Cerebellar nuclear complex (tissue), 1 donor: ENCODE measurements around the gene ADAMTSL4.
"Not testable (repeated sequence)": the region's sequence is repeated elsewhere in the genome, so short reads cannot be mapped to it uniquely, and the experiment has no call there.

Experiments
- DNase-seq, 2 experiments: peaks; one replicate each; lab custom pipeline; 2025; lab: John Stamatoyannopoulos, UW

The ADAMTSL4 gene

GRCh38 chr1:150582371-150582770 is 33.2 kb downstream of the ADAMTSL4 start:
- DNase-seq, result no peak

DNA sequence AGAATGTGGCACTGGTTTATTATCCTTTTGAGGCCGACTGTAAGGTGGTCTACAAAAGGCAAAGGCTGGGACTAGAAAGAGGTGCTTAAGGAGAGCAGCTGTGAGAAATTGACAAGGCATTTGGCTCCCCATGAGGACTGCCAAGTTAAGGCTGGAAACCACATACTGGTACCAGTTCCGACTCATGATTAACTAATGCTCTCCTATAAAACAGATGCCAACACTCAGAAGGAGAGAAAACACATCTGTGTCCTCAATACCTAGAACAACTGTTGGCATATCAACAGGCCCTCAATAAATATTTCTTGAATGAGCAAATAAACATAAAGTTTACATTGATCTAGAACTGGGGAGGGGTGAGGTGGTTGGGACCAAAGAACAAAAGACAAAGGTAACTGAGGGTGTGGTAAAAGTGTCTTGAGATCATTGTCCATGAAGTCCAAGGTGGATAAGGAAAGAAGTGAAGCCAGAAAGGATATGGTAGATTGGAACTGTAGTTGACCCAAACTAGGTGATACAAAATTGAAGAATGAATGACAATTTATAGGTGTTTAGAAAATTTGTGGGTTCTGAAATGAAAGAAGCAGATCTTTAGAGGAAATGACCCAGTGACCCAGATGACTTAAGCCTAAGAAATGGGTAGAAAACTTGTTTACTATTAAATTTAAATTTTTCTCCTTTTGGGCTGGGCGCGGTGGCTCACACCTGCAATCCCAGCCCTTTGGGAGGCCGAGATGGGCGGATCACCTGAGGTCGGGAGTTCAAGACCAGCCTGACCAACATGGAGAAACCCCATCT is 47.1 kb downstream of the ADAMTSL4 start:
- DNase-seq, result no peak

DNA sequence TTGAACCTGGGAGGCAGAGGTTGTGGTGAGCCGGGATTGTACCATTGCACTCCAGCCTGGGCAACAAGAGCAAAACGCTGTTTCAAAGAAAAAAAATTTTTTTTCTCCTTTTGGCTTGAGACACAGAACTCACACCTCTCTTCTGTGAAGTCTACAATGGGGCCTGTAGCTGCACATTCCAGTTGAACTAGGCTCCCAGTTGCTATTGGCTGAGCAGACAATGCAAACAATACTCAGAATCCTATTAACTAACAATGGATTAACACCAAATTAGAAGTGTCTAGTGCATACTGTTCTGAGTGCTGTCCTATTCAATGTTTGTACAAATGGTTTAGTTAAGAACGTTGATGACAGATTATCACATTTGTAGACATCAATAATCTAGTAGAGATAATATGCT is 47.8 kb downstream of the ADAMTSL4 start:
- DNase-seq, result no peak

DNA sequence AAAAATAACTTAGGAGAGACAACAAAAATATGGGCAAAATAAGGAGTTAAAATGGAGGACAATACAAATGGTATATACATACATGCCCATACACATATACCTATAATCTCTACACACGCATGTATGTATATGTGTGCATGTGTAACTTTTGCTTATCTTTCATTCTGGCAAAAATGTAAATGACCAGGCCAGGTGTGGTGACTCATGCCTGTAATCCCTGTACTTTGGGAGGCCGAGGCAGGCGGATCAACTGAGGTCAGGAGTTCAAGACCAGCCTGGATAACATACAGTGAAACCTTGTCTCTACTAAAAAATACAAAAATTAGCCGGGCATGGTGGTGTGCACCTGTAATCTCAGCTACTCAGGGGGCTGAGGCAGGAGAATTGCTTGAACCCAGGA is 49.1 kb downstream of the ADAMTSL4 start:
- not testable (repeated sequence) for DNase-seq

DNA sequence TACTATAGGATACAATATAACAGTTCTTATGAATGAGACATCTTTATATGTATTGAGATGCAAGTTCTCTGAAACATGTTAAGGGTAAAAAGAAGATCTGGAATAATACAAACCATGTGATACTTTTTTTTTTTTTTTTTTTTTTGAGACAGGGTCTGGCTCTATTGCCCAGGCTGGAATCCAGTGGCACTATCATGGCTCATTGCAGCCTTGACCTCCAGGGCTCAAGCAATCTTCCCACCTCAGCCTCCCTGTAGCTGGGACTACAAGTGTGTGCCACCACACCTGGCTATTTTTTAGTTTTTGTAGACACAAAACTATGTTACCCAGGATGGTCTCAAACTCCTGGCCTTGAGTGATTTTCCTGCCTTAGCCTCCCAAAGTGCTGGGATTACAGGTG is 52.3 kb downstream of the ADAMTSL4 start:
- no peak for DNase-seq

DNA sequence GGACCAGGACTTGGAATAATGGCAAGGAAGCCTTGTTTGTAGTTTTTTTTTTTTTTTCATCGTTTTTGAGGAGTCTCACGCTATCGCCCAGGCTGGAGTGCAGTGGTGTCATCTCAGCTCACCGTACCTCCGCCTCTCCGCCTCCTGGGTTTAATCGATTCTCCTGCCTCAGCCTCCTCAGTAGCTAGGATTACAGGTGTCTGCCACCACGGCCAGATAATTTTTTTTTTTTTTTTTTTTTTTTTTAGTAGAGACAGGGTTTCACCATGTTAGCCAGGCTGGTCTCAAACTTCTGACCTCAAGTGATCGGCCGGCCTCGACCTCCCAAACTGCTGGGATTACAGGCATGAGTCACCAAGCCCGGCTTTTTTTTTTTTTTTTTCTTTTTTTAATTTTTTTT is 53.2 kb downstream of the ADAMTSL4 start:
- DNase-seq, result not testable (repeated sequence)

DNA sequence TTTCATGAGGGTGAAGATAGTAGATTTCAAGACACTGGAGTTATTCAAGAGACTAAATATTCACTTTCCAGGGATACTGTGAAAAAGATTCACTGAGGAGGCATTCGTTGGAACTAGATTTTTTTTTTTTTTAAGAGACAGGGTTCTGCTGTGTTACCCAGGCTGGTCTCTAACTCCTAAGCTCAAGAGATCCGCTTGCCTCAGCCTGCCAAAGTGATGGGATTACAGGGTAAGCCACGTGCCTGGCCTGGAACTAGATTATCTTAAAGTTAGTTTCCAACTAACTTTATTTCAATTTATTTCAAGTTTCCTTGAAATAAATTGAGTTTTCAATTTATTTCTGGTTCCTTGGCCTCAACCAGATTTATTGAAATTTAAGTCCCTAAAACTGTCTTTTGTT is 54.5 kb downstream of the ADAMTSL4 start:
- no peak for DNase-seq

DNA sequence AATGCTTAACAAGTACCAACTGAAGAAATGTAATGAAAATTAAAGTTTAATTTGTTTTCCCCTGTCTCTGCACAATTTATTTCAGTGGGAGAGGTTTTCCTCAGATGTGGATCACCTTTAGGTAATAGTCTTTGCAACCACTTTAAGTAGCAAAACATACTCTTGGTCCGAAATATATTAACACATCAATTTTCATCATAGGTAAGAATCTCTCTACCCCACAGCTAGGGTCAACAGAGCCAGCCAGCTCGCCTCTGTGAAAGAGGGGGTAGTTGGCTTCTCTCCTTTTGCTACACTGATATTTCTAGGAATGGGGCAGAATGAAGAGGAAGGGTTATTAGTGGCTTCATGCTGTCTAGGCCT is 55.0 kb downstream of the ADAMTSL4 start:
- no peak for DNase-seq

- DNase-seq, result not testable (repeated sequence)
These were observed 56.2 kb downstream of the ADAMTSL4 start for GRCh38 chr1:150605451-150605731.

- DNase-seq, result no peak
These were observed 57.4 kb downstream of the ADAMTSL4 start for GRCh38 chr1:150606463-150607142.

DNA sequence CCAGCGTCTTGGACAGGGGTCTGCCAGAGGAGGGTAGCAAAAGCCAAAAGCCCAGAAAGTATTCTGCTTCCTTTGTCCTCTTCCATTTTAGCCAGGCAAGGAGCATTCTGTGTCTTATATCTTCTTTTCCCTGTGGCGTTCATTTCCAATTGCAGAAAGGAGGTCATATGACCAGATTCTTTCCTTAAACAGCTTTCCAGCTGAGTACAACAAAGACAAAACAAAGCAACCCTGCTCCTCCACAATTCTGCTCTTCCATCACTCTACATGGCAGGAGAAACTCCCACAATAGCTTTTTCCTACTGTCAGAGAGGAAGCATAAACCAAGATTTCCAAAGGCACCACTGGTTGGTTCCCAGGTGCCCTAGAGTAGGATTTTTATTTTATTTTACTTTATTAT is 60.5 kb downstream of the ADAMTSL4 start:
- DNase-seq, result no peak
